SK-N-SH treated with all-trans-retinoic acid at 6 μM for 48 hours (cell line): ENCODE data around the gene SNRPB.

Source experiments
- ATAC-seq: fragments of 200-7000 bp; cut with Tn5 transposase; 3 replicates; pipeline ENCODE4 v1.9.1; 2020; ENCODE audit warnings: mild to moderate bottlenecking, moderate library complexity
- ARNTL ChIP-seq: fragments of 450-650 bp; formaldehyde crosslinking; IDR thresholded peaks from 2 replicates; pipeline ENCODE4 v1.5.0; 2020; ENCODE audit warnings: low read depth, mild to moderate bottlenecking, moderate library complexity, borderline replicate concordance
- BACH2 ChIP-seq: fragments of 250-450 bp; sonication (Bioruptor Pico); IDR thresholded peaks from 2 replicates; pipeline ENCODE4 v1.9.0; 2021; ENCODE audit warnings: mild to moderate bottlenecking, borderline replicate concordance
- CREB5 ChIP-seq: fragments of 250-450 bp; sonication (Bioruptor Pico); IDR thresholded peaks from 2 replicates; pipeline ENCODE4 v1.5.1; 2020; ENCODE audit warnings: low read depth, mild to moderate bottlenecking, moderate library complexity
- CSDC2 ChIP-seq: fragments of 250-450 bp; sonication (Bioruptor Pico); IDR thresholded peaks from 2 replicates; pipeline ENCODE4 v1.5.0; 2020; ENCODE audit warnings: mild to moderate bottlenecking, moderate library complexity
- ESRRG ChIP-seq: fragments of 250-450 bp; sonication (Bioruptor Pico); IDR thresholded peaks from 2 replicates; pipeline ENCODE4 v1.6.1; 2021; ENCODE audit warnings: mild to moderate bottlenecking
- GLIS3 ChIP-seq: fragments of 250-450 bp; sonication (Bioruptor Pico); IDR thresholded peaks from 2 replicates; pipeline ENCODE4 v1.5.0; 2020; ENCODE audit warnings: mild to moderate bottlenecking, moderate library complexity
- OSR1 ChIP-seq: fragments of 250-450 bp; sonication (Bioruptor Pico); IDR thresholded peaks from 2 replicates; pipeline ENCODE4 v1.8.0; 2022; ENCODE audit warnings: moderate library complexity, mild to moderate bottlenecking, inconsistent platforms
- POU6F1 ChIP-seq: fragments of 250-450 bp; sonication (Bioruptor Pico); IDR thresholded peaks from 2 replicates; pipeline ENCODE4 v1.8.0; 2021; ENCODE audit warnings: low read depth, mild to moderate bottlenecking, moderate library complexity, borderline replicate concordance
- PPARA ChIP-seq: fragments of 250-450 bp; sonication (Bioruptor Pico); IDR thresholded peaks from 2 replicates; pipeline ENCODE4 v1.5.0; 2020; ENCODE audit warnings: mild to moderate bottlenecking, borderline replicate concordance
- RARB ChIP-seq: fragments of 250-450 bp; sonication (Bioruptor Pico); IDR thresholded peaks from 2 replicates; pipeline ENCODE4 v1.8.0; 2021; ENCODE audit warnings: mild to moderate bottlenecking, moderate library complexity
- SNAI2 ChIP-seq: fragments of 250-450 bp; sonication (Bioruptor Pico); IDR thresholded peaks from 2 replicates; pipeline ENCODE4 v1.5.0; 2020; ENCODE audit warnings: mild to moderate bottlenecking, moderate library complexity
- TCF4 ChIP-seq: fragments of 250-450 bp; sonication (Bioruptor Pico); IDR thresholded peaks from 2 replicates; pipeline ENCODE4 v1.8.0; 2021; ENCODE audit warnings: mild to moderate bottlenecking, moderate library complexity, borderline replicate concordance
- TOX ChIP-seq: fragments of 250-450 bp; sonication (Bioruptor Pico); IDR thresholded peaks from 2 replicates; pipeline ENCODE4 v1.8.0; 2021; ENCODE audit warnings: mild to moderate bottlenecking, moderate library complexity, borderline replicate concordance
- ZC3H10 ChIP-seq: fragments of 250-450 bp; sonication (Bioruptor Pico); IDR thresholded peaks from 2 replicates; pipeline ENCODE4 v1.5.1; 2021; ENCODE audit warnings: mild to moderate bottlenecking, moderate library complexity
- ZFP3 ChIP-seq: fragments of 250-450 bp; sonication (Bioruptor Pico); IDR thresholded peaks from 2 replicates; pipeline ENCODE4 v1.5.0; 2020; ENCODE audit warnings: mild to moderate bottlenecking, moderate library complexity
- ZFP30 ChIP-seq: fragments of 450-650 bp; formaldehyde crosslinking; IDR thresholded peaks from 2 replicates; pipeline ENCODE4 v1.5.0; 2022; ENCODE audit warnings: mild to moderate bottlenecking, moderate library complexity
- ZNF565 ChIP-seq: fragments of 450-650 bp; formaldehyde crosslinking; conservative IDR thresholded peaks from 2 replicates; pipeline ENCODE4 v1.5.0; 2020; ENCODE audit warnings: low read depth, mild to moderate bottlenecking, moderate library complexity
- ZNF70 ChIP-seq: fragments of 450-650 bp; formaldehyde crosslinking; IDR thresholded peaks from 2 replicates; pipeline ENCODE4 v1.5.0; 2020; ENCODE audit warnings: mild to moderate bottlenecking, moderate library complexity
- ZNF8 ChIP-seq: fragments of 450-650 bp; formaldehyde crosslinking; IDR thresholded peaks from 2 replicates; pipeline ENCODE4 v1.5.0; 2020; ENCODE audit warnings: mild to moderate bottlenecking, moderate library complexity
- TF ChIP-seq, protein P1 (sequence below): fragments of 250-450 bp; sonication (Bioruptor Pico); IDR thresholded peaks from 2 replicates; pipeline ENCODE4 v1.5.1; 2021; ENCODE audit warnings: mild to moderate bottlenecking, moderate library complexity
- TF ChIP-seq, protein P2 (sequence below): fragments of 250-450 bp; sonication (Bioruptor Pico); IDR thresholded peaks from 2 replicates; pipeline ENCODE4 v1.5.0; 2020; ENCODE audit warnings: mild to moderate bottlenecking, moderate library complexity
- TF ChIP-seq, protein P3 (sequence below): fragments of 250-450 bp; sonication (Bioruptor Pico); IDR thresholded peaks from 2 replicates; pipeline ENCODE4 v1.8.0; 2020; ENCODE audit warnings: mild to moderate bottlenecking, moderate library complexity, borderline replicate concordance

SNRPB gene

GRCh38 chr20:2459981-2460751 is 10.4 kb downstream of the SNRPB start (continued):
- TF ChIP-seq POU6F1 (CRISPR knock-in tag) (no peak), ZNF70 (CRISPR knock-in tag) (no peak), TCF4 (CRISPR knock-in tag) (no peak)

GRCh38 chr20:2458919-2459499 is 11.6 kb downstream of the SNRPB start:
- ATAC-seq: no peak; the same call in 2 of the 3 replicates
- TF ChIP-seq, protein P1, sequence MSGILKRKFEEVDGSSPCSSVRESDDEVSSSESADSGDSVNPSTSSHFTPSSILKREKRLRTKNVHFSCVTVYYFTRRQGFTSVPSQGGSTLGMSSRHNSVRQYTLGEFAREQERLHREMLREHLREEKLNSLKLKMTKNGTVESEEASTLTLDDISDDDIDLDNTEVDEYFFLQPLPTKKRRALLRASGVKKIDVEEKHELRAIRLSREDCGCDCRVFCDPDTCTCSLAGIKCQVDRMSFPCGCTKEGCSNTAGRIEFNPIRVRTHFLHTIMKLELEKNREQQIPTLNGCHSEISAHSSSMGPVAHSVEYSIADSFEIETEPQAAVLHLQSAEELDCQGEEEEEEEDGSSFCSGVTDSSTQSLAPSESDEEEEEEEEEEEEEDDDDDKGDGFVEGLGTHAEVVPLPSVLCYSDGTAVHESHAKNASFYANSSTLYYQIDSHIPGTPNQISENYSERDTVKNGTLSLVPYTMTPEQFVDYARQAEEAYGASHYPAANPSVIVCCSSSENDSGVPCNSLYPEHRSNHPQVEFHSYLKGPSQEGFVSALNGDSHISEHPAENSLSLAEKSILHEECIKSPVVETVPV (CRISPR knock-in tag): no peak
- TF ChIP-seq ARNTL (CRISPR knock-in tag) (no peak), PPARA (CRISPR knock-in tag) (no peak), CREB5 (no peak), OSR1 (CRISPR knock-in tag) (no peak), CSDC2 (CRISPR knock-in tag) (no peak), RARB (no peak), ZFP30 (CRISPR knock-in tag) (no peak), ZNF565 (CRISPR knock-in tag) (no peak), GLIS3 (CRISPR knock-in tag) (no peak), ZNF8 (CRISPR knock-in tag) (no peak), SNAI2 (no peak), ZNF70 (CRISPR knock-in tag) (no peak), TOX (CRISPR knock-in tag) (no peak), ZC3H10 (CRISPR knock-in tag) (no peak)

- TF ChIP-seq ZC3H10 (CRISPR knock-in tag) (no peak), OSR1 (CRISPR knock-in tag) (no peak), BACH2 (CRISPR knock-in tag) (no peak), ZFP30 (CRISPR knock-in tag) (no peak), ZNF70 (CRISPR knock-in tag) (no peak), CSDC2 (CRISPR knock-in tag) (no peak), TOX (CRISPR knock-in tag) (no peak), ZFP3 (CRISPR knock-in tag) (no peak), TCF4 (CRISPR knock-in tag) (no peak), ZNF8 (CRISPR knock-in tag) (no peak), PPARA (CRISPR knock-in tag) (no peak), GLIS3 (CRISPR knock-in tag) (no peak), ESRRG (no peak), ZNF565 (CRISPR knock-in tag) (no peak), SNAI2 (no peak), POU6F1 (CRISPR knock-in tag) (no peak)
- no peak for ATAC-seq
Observed at GRCh38 chr20:2455771-2456497, 14.7 kb downstream of the SNRPB start.

DNA sequence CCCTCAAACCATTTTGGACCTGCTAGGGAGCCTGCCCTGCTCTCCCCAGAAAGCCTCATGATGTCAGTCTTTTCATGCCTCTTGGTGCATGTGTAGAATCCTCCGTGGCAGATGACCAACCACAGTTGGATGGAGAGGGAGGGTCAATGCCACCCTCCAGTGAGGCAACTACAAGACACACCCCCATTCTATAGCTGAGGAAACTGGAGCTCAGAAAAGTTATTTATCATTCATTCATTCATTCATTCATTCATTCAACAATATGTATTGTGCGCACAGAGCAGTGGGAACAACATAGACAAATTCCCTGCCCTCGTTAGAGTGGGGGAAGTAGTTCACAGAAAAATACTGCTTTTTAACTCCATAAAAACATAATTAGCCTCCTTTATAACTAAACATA is 16.8 kb downstream of the SNRPB start:
- ATAC-seq: no peak
- TF ChIP-seq, protein P2, sequence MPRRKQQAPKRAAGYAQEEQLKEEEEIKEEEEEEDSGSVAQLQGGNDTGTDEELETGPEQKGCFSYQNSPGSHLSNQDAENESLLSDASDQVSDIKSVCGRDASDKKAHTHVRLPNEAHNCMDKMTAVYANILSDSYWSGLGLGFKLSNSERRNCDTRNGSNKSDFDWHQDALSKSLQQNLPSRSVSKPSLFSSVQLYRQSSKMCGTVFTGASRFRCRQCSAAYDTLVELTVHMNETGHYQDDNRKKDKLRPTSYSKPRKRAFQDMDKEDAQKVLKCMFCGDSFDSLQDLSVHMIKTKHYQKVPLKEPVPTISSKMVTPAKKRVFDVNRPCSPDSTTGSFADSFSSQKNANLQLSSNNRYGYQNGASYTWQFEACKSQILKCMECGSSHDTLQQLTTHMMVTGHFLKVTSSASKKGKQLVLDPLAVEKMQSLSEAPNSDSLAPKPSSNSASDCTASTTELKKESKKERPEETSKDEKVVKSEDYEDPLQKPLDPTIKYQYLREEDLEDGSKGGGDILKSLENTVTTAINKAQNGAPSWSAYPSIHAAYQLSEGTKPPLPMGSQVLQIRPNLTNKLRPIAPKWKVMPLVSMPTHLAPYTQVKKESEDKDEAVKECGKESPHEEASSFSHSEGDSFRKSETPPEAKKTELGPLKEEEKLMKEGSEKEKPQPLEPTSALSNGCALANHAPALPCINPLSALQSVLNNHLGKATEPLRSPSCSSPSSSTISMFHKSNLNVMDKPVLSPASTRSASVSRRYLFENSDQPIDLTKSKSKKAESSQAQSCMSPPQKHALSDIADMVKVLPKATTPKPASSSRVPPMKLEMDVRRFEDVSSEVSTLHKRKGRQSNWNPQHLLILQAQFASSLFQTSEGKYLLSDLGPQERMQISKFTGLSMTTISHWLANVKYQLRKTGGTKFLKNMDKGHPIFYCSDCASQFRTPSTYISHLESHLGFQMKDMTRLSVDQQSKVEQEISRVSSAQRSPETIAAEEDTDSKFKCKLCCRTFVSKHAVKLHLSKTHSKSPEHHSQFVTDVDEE (CRISPR knock-in tag): no peak
- TF ChIP-seq, protein P3, sequence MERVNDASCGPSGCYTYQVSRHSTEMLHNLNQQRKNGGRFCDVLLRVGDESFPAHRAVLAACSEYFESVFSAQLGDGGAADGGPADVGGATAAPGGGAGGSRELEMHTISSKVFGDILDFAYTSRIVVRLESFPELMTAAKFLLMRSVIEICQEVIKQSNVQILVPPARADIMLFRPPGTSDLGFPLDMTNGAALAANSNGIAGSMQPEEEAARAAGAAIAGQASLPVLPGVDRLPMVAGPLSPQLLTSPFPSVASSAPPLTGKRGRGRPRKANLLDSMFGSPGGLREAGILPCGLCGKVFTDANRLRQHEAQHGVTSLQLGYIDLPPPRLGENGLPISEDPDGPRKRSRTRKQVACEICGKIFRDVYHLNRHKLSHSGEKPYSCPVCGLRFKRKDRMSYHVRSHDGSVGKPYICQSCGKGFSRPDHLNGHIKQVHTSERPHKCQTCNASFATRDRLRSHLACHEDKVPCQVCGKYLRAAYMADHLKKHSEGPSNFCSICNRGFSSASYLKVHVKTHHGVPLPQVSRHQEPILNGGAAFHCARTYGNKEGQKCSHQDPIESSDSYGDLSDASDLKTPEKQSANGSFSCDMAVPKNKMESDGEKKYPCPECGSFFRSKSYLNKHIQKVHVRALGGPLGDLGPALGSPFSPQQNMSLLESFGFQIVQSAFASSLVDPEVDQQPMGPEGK: no peak
